ENCODE data around the gene PAN3. TPM values are rescaled to one million over a fixed set of nuclear protein-coding genes. Genes with fewer than 3 reads are reported as not detected.

PAN3 gene
- total and polyA plus RNA-seq, 2 of the 8 experiments (the other 6 are each of a cell fraction or from before 2014, with no cell fraction given), result 12.7 to 39.3 TPM

- no peak for FAIRE-seq
- no peak overlapping the region for H3K56ac ChIP-seq (replicated peaks; ENCODE audit: insufficient read length, low read depth, low read length)
These were observed 205.8 kb downstream of the PAN3 start for GRCh38 chr13:28344163-28344562.

More at GRCh38 chr13:28344163-28344562, 205.8 kb downstream of the PAN3 start:
- 93% methylated on average over 3 of the region's 3 CpGs; no CpG with 5 or more reads in 1 of the 2 experiments for WGBS, 2 experiments (ENCODE audit: extremely low coverage in 1 of 2, insufficient coverage in 1 of 2, insufficient read length in 1 of 2, insufficient replicate concordance in 2 of 2, low coverage in 1 of 2, low lambda C conversion rate in 2 of 2, missing lambda C conversion rate in 1 of 2)
- Histone ChIP-seq H3K4me2 (ENCODE audit: insufficient read depth in 1 of 2, low read depth in 2 of 2, low read length in 2 of 2) (no peak overlapping the region), H2AK5ac (ENCODE audit: low read depth, low read length) (no peak overlapping the region), H4K91ac (replicated peaks; ENCODE audit: insufficient read length, low read length) (no peak overlapping the region), H3K79me1 (ENCODE audit: low read depth, low read length) (no peaks in the 10 kb centered on the region), H3K36me3 (ENCODE audit: control insufficient read depth in 2 of 4, insufficient read depth in 4 of 4, low read length in 3 of 4) (peaks cover 0 to 9% (median under 1%) of the 10 kb centered on the region in 4 experiments; a peak in 3 of 8 replicates), H4K5ac (ENCODE audit: insufficient read length, low read depth, low read length) (no peak overlapping the region), H3K18ac (ENCODE audit: extremely low read depth, low read length) (no peak overlapping the region), H2AFZ (ENCODE audit: low read length) (no peak overlapping the region), H2BK12ac (ENCODE audit: low read depth, low read length) (no peak overlapping the region), H2BK20ac (ENCODE audit: low read length) (no peak overlapping the region), H3K27me3 (replicated peaks in 1 of 4; ENCODE audit: control insufficient read depth in 3 of 4, extremely low read depth in 1 of 4, insufficient read depth in 3 of 4, low read length in 3 of 4) (no peaks in the 10 kb centered on the region), H2BK120ac (replicated peaks; ENCODE audit: low read depth, low read length) (no peak overlapping the region), H3K9me3 (ENCODE audit: insufficient read depth in 2 of 2, low read depth in 1 of 2, low read length in 1 of 2) (no peaks in the 10 kb centered on the region), H3K79me2 (ENCODE audit: control insufficient read depth in 1 of 2, insufficient read depth in 2 of 2, low read length in 2 of 2) (no peaks in the 10 kb centered on the region), H3K23me2 (ENCODE audit: low read depth, low read length) (no peaks in the 10 kb centered on the region), H3K4ac (replicated peaks; ENCODE audit: insufficient read length, low read depth, low read length) (no peak overlapping the region), H3K23ac (ENCODE audit: insufficient read length) (no peak overlapping the region), H3K27ac (ENCODE audit: low read depth, low read length) (no peak overlapping the region), H3K4me1 (replicated peaks in 1 of 4; ENCODE audit: control insufficient read depth in 3 of 4, insufficient read depth in 4 of 4, low read length in 3 of 4) (no peaks in the 10 kb centered on the region), H4K8ac (ENCODE audit: extremely low read depth, insufficient read depth, low read length) (no peak overlapping the region), H2BK15ac (ENCODE audit: low read length) (no peak overlapping the region), H3K14ac (ENCODE audit: insufficient read length) (no peak overlapping the region), H3K4me3 (ENCODE audit: extremely low read depth in 1 of 4, insufficient read depth in 2 of 4, low read depth in 3 of 4, low read length in 4 of 4) (no peak overlapping the region), H4K20me1 (replicated peaks in 1 of 2; ENCODE audit: control insufficient read depth in 1 of 2, insufficient read depth in 2 of 2, low read length in 2 of 2) (no peaks in the 10 kb centered on the region), H3K9ac (replicated peaks in 1 of 4; ENCODE audit: extremely low read depth in 1 of 4, low read depth in 3 of 4, low read length in 3 of 4) (no peak overlapping the region; a peak in 1 of 7 replicates), H2BK5ac (ENCODE audit: low read depth, low read length) (peak overlapping the region; percentile 61; the same call in 1 of the 2 replicates)
- ChIA-PET POLR2A (ENCODE audit: partially characterized antibody) (no interaction called here), CTCF (ENCODE audit: partially characterized antibody) (interaction anchor here (0.7 to 1.0 kb wide), 4 partner anchors 11 to 27 kb away, joined by 3 read pairs; no protein-coding TSS in a partner anchor)
- TF ChIP-seq CREB1 (IDR thresholded peaks at IDR 0.05), result no peak
- no peak for TF ChIP-seq TAF1 (IDR thresholded peaks at IDR 0.05; ENCODE audit: low read depth, low read length)
- TF ChIP-seq BACH1 (IDR thresholded peaks at IDR 0.05; ENCODE audit: low read length), result no peak
- no peak for TF ChIP-seq EGR1 (IDR thresholded peaks at IDR 0.05; ENCODE audit: borderline replicate concordance, low read depth, low read length)
- TF ChIP-seq RBBP5 (IDR thresholded peaks at IDR 0.05; ENCODE audit: borderline replicate concordance, low read depth, low read length), result no peak
- no peak for TF ChIP-seq GTF2F1 (IDR thresholded peaks at IDR 0.05; ENCODE audit: borderline replicate concordance, low read depth, low read length)
- TF ChIP-seq SRF (IDR thresholded peaks at IDR 0.05; ENCODE audit: low read depth, low read length), result no peak
- TF ChIP-seq GABPA (IDR thresholded peaks at IDR 0.05; ENCODE audit: borderline replicate concordance, insufficient read depth, low read length), result no peak
- no peak for DNase-seq (ENCODE audit: low read depth in 1 of 2, low spot score in 2 of 2)
